CD4-positive, alpha-beta T cell treated with Interleukin-2 at 100 ng/mL for 4 hours (primary cell): ENCODE results near the gene NEK8.

Experiments used
- DNase-seq: peaks from one replicate; pipeline ENCODE4 v3.0.0-alpha.2; 2020; ENCODE audit warnings: low spot score

Gene NEK8

DNA sequence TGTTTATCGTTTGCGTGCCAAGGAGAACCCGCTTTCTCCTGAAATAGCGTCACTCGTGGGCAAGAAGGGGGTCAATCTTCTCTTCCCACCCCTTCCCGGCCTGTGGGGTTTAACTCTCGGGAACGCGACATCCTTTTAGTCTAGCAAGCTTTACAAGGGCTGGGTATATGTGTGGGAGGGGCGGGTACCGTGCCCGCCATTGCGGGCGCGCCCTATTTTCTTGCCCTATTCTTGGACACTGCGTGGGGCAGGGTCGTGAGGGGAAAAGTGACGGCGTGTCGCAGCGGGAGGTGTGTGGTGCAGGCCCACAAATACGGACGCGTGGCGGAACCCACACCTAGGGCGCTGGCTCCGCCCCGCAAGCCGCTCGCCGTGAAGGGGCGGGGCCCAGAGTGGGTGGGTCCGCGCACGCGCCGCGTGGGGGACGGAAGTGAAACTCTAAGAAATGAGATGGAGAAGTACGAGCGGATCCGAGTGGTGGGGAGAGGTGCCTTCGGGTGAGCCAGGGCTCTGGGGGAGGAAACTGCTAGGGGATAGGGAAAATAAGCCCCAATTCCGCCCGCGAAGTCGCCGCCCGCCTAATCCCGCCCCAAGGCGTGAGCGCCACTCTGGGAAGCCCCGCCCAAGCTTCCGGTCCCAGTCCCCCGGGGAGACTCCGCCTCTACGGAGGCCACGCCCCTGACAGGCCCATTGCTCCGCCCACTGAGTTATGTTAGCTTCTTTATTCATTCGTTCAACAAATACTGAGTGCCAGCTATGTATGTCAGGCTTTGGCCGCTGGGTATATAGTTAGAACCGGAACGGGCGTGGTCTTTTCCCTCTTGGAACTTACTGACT, at the start of gene NEK8:
Gene NEK8 (plus strand): TSS at position 425 of the 837 bp plus-strand sequence. CDS start 26 bp downstream, at position 451.
- DNase-seq = peak; percentile 98

DNA sequence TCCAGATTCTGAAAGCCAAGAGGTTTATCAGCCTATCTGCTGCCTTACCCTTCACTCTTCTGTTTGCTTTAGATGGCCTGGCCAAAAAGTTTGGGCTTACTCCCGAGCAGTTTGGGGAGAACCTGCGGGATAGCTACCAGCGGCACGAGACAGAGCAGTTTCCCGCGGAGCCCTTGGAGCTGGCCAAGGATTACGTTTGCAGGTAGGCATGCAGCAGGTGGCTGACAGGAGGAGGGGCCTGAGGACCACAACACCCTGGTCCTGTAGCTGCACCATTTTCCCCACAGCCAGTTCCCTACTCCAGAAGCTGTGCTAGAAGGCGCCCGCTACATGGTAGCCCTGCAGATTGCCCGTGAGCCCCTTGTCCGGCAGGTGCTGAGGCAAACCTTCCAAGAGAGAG, 45.9 kb upstream of the NEK8 start:
- no peak for DNase-seq

DNA sequence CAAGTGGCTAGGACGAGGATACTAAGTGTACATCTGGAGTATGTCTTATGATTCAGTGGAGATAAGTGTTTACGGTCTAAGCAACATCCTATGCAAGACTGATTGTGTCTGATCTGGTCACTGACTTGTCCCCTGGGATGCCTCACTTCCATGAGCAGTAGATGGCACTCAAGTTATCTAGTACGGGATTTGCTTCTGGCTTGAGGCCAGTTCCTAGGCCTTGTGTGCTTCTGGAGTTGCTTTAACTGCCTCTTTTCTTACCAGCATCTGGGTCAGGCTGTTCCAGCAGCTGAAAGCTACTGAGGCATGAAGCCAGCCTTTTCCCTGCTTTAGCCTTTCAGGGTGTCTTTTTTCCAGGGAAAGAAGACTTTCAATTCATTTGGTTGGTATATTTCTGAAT, 43.6 kb upstream of the NEK8 start:
- DNase-seq = no peak

DNA sequence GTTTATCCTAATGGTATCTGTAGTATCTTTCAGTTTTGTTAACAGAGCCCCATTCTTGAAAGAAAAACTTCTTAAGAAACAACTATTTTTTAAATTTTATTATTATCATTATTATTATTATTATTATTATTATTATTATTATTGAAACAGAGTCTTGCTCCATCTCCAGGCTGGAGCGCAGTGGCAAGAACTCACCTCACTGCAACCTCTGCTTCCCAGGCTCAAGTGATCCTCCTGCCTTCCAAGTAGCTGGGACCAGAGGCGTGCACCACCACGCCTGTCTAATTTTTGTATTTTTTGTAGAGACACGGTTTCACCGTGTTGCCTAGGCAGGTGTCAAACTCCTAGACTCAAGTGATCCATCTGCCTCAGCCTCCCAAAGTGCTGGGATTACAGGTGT, 43.2 kb upstream of the NEK8 start:
- no peak for DNase-seq

DNA sequence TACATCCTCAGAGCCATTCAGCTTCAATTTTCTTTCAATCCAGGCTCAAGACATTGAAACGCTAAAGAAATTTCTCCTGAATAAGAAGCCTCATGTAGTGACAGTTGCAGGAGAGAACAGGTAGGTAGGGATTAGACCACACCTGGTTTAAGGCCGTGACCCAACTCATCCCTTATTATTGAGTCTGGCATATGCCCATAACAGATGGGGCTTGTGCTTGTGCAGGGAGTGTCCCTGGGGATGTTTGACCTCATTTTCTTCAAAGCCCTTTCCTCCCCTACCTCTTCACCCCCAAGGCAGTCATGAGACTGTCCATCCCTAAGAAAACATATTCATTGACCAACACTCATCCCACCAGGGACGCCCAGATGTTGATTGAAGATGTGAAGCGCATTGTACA, 42.3 kb upstream of the NEK8 start:
- DNase-seq = no peak

DNA sequence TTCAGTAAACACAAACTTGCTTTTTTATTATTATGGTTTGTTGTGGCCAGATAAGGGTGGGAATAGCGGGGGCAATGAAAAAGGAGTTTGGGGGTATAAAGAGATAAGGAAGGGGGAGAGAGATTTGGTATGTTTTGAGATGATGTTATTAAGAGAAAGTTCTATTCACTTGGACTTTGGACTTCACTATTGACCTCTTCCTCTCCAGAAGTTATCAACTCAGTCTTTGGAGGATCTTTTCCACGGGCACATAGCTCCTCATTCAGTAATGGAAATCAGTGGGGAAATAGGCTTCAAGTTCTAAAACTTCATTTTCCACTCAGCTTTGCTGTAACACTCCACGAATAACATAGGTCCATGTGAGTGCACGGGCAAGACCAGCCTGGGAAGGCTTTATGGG, 40.1 kb upstream of the NEK8 start:
- DNase-seq = no peak

DNA sequence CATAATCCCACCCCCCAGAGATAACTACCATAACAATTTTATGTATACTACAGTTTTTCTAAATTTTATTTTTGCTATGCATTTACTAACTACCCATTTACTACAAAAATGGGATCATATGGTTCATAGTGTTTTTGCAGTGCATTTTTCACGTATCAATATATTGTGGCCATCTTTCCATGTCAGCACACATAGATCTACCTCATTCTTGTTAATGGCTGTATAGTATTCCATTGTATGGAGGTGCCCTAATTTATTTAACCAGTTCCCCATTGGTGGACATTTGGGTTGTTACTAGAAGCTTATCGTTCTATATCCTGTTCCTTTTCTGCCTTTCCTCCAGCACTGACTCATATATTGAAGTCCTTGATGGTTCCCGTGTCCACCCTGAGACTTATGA, 39.6 kb upstream of the NEK8 start:
- DNase-seq = no peak

DNA sequence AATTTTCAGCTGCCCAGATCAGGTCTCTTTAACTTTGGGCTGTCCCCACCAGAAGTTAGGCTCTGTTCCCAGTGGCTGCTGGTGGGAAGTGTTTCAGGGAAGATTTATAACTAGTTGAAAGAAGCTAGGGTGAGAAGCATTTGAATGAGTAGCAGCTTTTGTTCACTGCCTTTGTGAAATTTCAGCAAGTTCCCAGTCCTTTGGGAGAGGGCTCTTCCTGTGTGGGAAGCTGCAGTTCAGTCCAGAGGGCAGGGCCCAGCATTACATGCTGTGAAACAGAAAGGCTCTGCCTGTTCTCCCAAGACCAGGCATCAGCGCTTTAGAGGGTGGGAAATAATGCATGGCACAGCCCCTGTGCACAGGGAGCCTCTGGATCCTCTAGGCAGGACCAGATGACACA, 34.7 kb upstream of the NEK8 start:
- DNase-seq = no peak

DNA sequence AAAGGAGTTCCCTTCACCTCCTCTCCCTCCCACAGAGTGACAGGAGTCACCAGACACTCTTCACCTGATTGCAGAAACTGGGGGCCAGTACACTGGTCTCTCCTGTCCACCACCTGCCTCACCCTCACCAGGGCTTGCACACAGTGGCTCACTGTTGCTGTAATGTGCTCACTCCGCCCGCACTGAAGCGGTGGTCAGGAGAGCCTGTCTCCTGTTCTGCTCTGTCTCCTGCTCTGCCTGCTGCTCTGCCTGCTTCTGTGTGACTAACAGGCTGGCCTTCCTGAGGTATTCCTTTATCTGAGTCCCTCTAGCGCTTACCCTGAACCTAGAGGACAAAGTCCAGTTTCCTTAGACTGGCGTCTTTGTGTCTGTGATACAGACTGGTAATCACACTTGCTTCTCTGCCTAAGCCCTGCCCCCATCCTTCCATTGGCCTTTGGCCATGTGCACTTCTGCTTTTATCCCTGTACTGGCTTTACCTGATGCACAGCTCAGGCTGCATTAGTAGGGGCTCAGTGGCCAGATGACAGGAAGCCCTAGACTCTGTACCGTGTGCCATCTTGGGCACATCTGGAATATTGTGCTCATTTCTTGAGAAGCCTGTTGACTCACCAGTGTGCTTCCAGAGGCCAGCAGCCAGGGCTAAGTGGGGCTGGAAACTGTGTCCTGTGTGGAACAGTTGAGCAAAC, 30.2 kb upstream of the NEK8 start:
- DNase-seq = no peak

DNA sequence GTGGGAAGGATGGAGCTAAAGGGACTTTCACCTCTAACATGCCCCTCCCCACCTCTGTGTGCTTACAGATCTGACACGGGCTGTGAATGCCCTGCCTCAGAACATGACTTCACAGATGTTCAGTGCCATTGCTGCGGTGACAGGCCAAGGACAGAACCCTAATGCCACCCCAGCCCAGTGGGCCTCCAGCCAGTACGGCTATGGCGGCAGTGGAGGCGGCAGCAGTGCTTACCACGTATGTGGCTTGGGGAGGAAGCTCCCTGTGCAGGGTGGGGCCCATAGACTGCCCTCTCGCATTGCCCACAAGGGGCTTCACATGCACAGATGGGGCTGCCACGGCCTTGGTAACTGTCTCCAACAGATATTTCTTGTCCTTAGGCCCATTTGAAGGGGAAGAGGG, 28.3 kb upstream of the NEK8 start:
- DNase-seq = no peak

DNA sequence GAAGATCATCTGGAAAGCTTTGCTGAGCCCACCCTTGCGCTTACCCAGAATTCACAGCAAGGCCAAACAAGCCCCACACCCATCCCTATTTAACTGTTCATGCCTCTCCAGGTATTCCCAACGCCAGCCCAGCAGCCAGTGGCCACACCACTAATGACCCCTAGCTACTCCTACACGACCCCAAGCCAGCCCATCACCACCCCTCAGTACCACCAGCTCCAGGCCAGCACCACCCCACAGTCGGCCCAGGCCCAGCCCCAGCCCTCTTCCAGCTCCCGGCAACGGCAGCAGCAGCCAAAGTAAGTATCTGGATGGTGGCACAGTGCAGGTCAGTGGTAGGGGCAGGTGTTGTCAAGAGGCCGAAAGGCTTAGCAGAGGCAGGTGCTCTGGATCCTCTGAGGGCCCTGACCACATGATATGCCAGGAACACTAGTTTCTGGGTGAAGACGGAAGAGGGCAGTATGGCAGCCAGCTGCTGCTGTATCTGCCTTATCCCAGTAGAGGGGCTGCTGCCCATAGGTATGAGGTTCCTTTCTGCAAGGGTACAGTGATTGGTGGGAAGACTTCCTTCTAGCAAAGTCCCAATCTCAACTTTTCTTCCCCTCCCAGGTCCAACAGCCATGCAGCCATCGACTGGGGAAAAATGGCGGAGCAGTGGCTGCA, 27.6 kb upstream of the NEK8 start:
- DNase-seq = no peak

DNA sequence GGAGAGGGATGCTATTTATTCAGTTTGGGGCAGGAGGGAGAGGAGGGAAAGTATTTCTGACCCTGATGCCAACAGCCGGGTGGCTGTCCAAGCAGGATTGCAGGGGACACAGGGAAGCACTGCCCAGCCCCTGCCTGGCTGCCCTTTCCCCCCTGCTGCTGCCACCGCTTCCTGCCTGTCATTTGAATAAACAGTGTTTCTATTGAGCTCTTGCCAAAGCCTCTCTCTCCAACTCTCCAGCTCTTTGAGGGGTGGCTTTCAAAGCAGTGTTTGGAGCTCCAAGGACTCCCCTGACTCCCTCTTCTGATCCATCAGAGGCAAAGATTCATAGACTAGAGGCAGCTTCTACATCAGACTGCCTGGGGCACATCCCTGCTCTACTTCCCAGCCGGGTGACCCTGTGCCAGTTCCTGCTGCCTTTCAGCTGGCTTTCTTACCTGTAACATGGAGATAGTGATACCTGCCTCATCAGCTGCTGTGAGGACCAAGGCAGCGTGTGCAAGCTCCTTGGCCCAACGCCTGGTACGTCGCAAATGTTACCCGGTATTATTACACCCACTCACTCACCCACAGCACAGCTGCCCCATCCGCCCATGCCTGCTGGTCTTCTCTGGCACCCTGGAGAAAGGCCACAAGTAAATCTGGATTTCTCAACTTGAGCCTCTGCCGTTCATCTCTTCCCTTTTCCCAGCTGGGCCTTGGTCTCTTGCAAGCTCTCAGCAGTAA, 26.4 kb upstream of the NEK8 start:
- no peak for DNase-seq

DNA sequence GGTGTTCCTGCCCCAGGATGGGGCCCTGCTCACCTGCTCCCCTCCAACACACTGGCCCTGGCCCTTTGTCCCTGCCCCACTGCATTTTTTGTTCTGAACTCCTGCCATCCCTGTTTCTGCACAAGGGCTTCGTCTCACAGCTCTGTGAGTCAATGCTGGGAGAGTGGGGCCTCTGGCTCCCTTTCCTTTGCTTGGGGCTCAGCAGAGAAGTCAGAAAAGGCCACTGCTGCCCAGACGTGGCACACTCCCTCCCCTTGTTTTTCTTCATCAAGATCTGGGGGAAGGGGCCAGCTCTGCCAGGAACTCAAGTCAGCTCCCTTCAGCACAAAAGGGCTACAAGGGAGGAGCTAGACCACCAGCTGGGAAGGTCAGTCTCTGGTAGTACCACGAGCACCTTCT, 25.8 kb upstream of the NEK8 start:
- no peak for DNase-seq

DNA sequence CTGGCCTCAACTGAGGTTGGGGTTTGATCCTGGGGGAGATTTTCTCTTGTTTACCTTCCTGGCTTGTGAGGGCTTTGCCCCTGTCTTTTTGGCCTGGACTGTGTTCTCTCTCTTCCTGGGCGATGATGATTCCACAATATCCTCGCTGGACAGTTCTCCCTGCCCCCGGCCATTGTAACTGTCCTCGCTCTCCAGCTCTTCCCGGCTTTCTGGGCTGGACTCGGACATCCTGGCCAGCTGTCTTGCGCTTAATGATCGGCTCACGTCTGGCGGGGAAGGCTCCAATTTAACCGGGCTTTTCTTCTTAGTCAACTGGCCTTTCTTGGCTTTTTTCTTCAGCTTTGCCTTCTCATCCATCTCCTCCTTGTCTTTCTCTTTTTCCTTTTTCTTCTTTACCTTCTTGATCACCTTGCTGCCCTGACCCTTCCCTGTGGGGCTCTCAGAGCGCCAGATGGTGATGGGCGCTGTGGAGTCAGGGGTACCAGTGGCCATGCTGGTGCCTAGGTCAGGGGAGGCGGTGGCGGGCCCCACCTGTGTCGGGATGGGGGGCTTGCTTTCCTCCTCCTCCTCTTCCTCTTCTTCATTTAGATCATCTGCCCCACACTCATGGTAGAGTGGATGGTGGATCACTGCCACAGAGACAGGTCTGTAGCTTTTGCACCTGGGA, 24.9 kb upstream of the NEK8 start:
- no peak for DNase-seq

DNA sequence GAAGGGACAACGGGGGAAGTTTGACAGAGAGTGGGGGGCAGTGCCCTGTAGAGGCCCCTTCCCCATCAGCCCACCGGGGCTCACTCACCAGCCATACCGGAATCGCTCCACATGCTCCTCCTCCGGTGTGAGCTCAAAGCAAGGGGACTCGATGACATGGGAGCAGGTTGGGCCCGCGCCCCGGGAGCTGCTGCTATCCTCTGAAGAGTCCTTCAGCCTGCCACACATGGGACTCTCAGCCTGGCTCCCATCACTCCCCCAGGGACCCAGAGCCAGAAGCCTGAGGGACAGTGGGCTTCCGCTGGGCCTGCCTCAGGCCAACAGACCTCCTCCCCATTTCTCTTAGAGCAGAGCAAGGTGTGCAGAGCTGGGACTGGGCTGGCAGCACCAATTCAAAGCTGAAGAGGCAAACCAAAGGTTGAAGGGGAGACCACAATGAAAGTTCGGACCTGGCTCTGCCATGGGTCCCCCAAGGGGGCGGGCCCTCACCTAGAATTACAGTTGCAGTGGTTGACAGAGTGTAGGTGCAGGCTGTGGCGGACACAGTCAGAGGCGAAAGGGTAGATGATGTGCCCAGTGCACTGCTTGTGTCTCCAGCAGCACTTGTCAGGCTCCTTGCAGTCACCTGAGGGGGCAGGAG, 24.2 kb upstream of the NEK8 start:
- no peak for DNase-seq

DNA sequence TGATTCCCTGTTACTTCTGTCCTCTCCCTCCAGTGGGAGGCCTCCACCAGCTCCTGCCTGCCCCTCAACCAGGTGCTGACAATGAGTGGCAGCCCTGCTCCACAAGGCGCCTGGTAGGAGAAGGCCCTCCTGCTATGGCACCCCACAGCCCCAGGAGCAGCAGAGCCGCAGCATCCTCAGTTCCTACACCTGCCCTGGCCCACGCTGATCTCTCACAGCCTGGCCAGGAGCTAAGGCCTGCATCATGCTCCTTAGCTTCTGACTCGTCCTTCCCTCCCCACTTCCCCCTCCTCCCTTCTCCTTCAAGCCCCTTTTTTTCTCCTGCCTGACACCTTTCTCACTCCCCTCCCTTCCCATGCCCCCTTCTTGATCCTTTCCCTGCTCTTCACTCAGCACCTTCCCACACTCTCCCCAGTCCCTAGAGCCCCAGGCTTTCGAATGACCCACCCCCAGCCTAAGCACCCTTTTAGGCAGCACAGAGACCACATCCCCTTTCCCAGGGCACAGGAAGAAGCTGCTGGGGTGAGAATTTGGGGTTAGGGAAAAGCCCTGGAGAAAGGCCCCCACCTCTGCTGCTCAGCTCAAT, 23.4 kb upstream of the NEK8 start:
- no peak for DNase-seq

DNA sequence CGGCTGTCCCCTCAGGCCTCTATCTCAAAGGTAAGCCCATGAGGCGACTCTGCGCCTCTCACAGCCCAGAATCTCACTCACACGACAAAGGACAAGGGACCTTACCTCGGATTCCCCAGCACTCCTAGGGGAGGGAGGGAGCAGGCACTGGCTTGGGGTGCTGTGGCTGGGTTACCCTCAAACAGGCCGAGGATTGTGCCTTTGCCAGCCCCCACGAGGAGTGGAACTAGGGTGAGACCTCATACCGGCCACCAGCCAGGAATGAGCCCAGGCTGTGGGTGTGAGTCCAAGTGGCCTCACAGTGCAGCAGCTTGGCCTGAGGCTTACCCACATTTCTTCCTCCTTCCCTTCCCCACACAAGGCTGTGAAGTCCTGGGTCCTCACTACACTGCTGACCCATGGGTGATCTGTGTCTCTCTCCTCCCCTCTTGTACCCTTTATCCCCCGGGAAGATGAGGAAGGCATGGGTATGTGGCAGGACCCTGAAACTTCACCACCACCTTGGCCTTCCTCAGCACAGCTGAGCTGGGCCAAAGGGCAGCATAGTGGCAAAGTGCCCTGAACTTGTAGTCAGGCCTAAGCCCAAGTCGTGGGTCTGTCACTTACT, 22.8 kb upstream of the NEK8 start:
- DNase-seq = no peak

DNA sequence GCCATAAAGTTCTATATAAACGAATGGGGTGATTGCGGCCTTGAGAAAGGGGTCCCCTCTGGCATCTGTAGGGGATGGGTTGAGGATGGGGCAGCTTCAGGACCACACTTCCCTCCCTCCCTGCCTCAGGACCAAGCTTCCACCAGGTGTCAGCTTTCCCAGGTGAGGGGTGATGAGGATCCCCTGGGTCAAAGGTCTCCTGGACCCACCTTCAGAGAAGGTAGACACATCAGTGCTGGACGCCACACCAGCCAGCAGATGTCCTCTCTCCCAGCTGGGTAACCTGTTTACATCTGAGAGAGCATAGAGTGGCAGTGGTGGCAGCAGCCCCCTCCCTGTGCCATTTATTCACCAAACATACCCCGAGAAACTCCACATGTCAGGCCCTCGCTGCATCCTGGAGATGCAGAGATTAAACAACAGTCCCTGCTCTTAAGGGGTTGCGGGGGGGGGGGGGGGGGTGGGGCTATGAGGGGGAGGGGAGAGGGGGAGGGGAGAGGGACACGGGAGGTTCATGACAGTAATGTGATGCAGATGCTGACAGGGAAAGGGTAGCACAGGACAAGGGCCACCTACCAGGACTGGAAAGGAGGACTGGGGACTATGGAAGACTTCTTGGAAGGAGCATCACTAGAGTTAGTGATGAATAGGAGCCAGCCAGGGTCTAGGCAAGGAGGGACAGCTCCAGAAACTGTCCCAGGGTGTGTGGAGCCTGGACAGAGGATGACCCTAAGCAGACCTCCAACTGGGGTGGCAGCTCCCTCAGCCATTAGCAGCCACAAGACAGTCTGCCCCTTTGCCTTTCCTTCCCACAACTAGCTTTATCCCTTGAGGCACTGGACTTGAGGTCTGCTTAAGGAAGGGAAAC, 21.9 kb upstream of the NEK8 start:
- DNase-seq = no peak

DNA sequence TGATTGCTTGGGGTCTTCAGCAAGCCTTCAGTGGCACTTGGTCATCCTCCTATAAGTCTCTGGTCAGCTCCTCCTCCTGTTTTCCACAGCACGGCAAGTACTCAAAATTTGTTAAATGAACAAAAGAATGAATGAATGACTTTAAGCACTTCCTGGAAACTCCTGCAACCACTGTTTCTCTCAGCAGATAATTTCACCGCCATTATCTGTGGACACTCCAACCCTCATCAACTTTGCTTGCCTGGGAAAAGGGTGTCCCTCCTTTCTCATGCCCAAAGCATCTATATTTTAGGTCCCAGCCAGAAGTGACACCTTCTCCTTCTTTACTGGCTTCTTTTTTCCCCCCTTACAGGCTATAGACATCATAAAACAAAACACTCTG, 21.3 kb upstream of the NEK8 start:
- DNase-seq = no peak
